Kidney epithelial cell (primary cell): Measurements from ENCODE around the gene MRPL39. TPM values are rescaled to one million over a fixed set of nuclear protein-coding genes. Genes with fewer than 3 reads are reported as not detected.

ENCODE experiments used
- DNase-seq: peaks from one replicate; pipeline ENCODE4 v3.0.0-alpha.2; 2010; ENCODE audit warnings: low read depth
- H3K27me3 ChIP-seq: 2 replicates; pipeline ENCODE4 v1.6.0; 2011; ENCODE audit warnings: low read length; ENCODE audit not compliant: control insufficient read depth, insufficient read depth
- H3K36me3 ChIP-seq: 2 replicates; pipeline ENCODE4 v1.5.1; 2011; ENCODE audit warnings: low read length; ENCODE audit not compliant: control insufficient read depth, insufficient read depth
- H3K4me3 ChIP-seq: 2 replicates; pipeline ENCODE4 v1.5.1; 2011; ENCODE audit warnings: low read depth, mild to moderate bottlenecking, control low read depth, low read length
- total RNA-seq: library from RNA; depleted of rRNA; stranded (reverse); fragments of >200 nt; gene quantifications from 2 replicates; pipeline ENCODE4 v1.2.3, GENCODE V29; 2015
- TF ChIP-seq, protein P1 (sequence below): IDR thresholded peaks from 2 replicates; pipeline ENCODE4 v1.5.1; 2011; ENCODE audit warnings: mild to moderate bottlenecking, moderate library complexity, low read length, control low read depth, inconsistent platforms; ENCODE audit not compliant: insufficient read depth, poor library complexity, severe bottlenecking

MRPL39 gene
- total RNA-seq, 1 donor from 2014 or later, result 21.8 TPM

DNA sequence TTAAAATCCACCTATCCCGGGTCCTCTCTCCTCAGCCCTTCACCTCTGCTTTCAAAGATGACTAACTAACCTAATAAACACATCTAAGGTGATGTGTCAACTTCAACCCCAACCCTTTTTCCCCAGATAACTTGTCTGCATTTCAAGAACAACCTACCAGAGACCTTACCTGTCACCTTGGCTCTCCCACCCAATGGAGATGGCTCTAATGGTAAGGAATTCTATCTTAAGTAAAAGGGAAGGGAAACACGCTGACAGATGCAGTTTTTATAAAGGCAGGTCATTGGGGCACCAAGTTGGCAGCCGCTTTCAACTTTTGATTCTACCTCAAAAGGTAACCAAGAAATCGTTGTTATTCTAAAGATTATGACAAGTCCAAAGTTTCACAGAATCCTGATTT is 37.6 kb downstream of the MRPL39 start:
- Histone ChIP-seq H3K27me3 (no peaks in the 10 kb centered on the region), H3K4me3 (no peak overlapping the region), H3K36me3 (no peaks in the 10 kb centered on the region)
- TF ChIP-seq, protein P1, sequence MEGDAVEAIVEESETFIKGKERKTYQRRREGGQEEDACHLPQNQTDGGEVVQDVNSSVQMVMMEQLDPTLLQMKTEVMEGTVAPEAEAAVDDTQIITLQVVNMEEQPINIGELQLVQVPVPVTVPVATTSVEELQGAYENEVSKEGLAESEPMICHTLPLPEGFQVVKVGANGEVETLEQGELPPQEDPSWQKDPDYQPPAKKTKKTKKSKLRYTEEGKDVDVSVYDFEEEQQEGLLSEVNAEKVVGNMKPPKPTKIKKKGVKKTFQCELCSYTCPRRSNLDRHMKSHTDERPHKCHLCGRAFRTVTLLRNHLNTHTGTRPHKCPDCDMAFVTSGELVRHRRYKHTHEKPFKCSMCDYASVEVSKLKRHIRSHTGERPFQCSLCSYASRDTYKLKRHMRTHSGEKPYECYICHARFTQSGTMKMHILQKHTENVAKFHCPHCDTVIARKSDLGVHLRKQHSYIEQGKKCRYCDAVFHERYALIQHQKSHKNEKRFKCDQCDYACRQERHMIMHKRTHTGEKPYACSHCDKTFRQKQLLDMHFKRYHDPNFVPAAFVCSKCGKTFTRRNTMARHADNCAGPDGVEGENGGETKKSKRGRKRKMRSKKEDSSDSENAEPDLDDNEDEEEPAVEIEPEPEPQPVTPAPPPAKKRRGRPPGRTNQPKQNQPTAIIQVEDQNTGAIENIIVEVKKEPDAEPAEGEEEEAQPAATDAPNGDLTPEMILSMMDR, result no peak
- no peak for DNase-seq

DNA sequence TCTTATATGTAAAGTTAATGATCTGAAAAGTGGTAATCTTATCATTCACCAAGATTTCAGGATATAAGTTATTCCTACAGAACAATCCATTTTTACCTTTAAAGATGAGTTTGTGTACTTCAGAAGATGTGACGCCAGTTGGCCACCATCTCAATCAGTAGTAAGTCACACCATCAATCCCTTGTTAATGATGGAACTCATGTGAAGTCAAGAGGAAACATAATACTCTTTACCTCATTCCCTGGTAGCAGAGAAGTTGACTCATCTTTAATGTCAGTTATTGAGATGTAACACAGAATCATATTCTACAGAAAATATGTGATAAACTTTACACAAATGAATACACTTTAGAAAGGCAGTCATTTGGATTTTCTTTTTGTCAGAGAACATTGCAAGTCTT is 38.2 kb downstream of the MRPL39 start:
- Histone ChIP-seq H3K27me3 (no peaks in the 10 kb centered on the region), H3K36me3 (no peaks in the 10 kb centered on the region), H3K4me3 (no peak overlapping the region)
- TF ChIP-seq, protein P1, result no peak
- DNase-seq, result no peak

DNA sequence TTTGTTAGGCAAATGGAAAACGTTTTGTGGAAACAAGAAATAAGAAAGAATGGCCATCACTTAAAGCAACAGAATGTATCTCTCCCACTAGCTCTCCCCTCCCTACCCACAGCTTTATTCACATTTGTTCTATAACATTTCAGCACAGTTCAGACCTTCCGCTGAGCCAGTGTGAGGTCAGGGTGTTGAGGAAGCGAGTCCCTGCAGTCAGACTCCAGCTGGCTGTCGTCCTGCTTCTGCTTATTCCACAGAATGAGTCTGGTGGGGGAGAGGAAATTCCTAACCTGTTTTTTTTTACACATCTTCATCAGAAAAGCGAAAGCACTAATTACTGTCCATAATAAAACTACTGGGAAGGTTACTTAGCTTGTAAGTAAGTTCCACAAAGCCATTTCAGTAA is 39.0 kb downstream of the MRPL39 start:
- no peak for DNase-seq
- Histone ChIP-seq H3K4me3 (no peak overlapping the region), H3K27me3 (no peaks in the 10 kb centered on the region), H3K36me3 (no peaks in the 10 kb centered on the region)
- TF ChIP-seq, protein P1, result no peak

DNA sequence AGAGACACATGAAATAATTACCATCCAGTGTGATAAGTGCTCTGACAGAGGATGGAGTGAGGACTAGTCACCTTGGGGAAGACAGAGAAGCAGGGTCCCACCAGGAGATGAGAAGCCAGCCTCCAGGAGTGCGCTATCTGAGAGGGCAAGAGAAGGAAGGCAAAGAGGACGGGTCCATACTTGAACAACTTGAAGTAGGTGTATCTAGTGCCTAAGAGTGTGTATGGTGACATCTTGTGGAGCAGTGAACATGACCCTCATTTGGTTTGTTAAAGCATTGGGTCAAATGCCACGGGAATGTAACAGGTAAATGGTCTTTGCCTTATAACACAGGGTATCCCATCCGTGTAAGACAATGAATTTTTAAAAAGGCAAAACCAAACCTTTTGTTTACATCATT is 39.8 kb downstream of the MRPL39 start:
- H3K36me3 ChIP-seq, result no peaks in the 10 kb centered on the region

DNA sequence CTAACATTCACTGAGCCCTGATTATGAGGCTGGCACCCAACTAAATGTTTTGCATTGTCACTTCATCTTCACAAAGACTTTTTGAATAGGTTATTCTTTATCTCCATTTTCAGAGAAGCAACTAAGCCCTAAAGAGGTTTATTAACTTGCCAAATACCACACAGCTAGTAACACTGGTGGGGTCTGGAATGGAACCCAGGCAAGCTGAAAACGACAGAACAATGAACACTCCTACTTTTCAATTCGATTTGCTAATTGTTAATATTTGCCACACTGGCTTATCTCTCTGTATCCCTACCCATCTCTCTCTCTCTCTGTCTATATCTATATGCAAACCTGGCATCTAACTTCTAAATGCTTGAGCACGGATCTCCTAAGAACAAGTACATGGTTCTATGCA is 40.6 kb downstream of the MRPL39 start:
- TF ChIP-seq, protein P1, result no peak
- no peak overlapping the region for H3K4me3 ChIP-seq
- no peaks in the 10 kb centered on the region for H3K36me3 ChIP-seq
- no peak for DNase-seq
- H3K27me3 ChIP-seq, result no peaks in the 10 kb centered on the region

More for the DNA sequence above, 39.8 kb downstream of the MRPL39 start:
- no peak for DNase-seq
- TF ChIP-seq, protein P1, result no peak
- Histone ChIP-seq H3K4me3 (no peak overlapping the region), H3K27me3 (no peaks in the 10 kb centered on the region)

DNA sequence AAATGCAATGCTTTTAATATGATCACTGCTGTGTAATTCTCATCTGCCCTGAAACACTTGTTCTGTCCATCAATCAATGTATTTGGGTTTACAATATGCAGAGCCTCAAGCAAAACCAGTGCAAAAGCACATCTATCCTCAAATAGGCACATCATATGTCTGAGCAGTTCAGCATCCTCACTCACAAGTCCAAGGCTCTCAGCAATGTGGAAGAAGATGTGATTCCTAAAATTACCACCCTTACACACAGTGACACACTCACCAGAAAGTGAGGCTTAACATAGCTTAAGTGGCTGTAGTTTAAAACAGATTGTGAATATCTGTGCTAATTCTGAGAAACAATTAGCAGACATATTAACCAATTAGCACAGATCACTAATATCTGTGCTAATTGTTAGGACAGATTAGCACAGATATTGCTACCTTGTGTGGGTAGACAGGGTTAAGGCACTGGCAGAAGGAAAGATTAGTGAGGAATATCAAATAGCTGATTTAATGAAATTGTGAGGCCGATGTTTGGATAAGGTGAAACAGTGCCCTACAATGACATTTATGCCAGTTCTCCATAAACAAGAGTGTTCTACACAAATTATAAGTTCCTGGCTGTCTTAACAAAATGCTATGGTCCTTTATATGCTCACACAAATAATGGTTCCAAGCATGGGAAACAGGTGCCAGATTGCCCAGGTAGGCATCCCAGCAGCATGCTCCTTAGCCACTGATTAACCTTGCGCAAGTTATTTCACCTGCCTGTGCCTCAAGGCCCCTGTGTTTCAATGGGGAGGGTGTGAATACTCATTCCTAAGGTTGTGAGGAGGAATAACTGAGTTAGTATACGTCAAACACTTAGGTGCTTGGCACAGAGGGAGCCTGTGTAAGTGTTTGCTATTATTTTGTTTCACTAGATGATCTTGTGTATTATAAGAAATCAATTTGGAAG is 41.7 kb downstream of the MRPL39 start:
- TF ChIP-seq, protein P1, result no peak
- H3K4me3 ChIP-seq, result no peak overlapping the region
- DNase-seq, result no peak

More for the DNA sequence above, 41.7 kb downstream of the MRPL39 start:
- Histone ChIP-seq H3K27me3 (no peaks in the 10 kb centered on the region), H3K36me3 (no peaks in the 10 kb centered on the region)
